ENCODE data around the gene PGBD2.

GRCh38 chr1:248918131-248918530, 12.1 kb downstream of the PGBD2 start:
- no peak for TF ChIP-seq CTCF (IDR thresholded peaks at IDR 0.05)
- TF ChIP-seq EZH2phosphoT487 (IDR thresholded peaks at IDR 0.05): no peak
- TF ChIP-seq EZH2 (IDR thresholded peaks at IDR 0.05): no peak

All from neural progenitor cell (in vitro differentiated cells).